Measurements from ENCODE around the gene PDE4A. TPM values are rescaled to one million over a fixed set of nuclear protein-coding genes. Genes with fewer than 3 reads are reported as not detected.

PDE4A gene
- total and polyA plus RNA-seq, 10 of the 15 experiments (the other 5 are each of a cell fraction or from before 2014, with no cell fraction given): 0.24 to 13.3 (median 4.9) TPM

GRCh38 chr19:10491472-10492047 is 71.2 kb downstream of the PDE4A start (continued):
- TF ChIP-seq ZBTB33 (IDR thresholded peaks at IDR 0.05) (no peak), NR2F1 (conservative IDR thresholded peaks at IDR 0.05) (no peak)

- no peak overlapping the region for H3K27ac ChIP-seq (ENCODE audit: control insufficient read depth, insufficient read depth)
- no peak for DNase-seq (ENCODE audit: low read depth, low spot score)
- intact Hi-C loops (cut with micrococcal nuclease; ENCODE audit: unreplicated experiment) (no loop called here), in situ Hi-C loops (cut with MboI) (no loop called here)
- H3K9ac ChIP-seq (ENCODE audit: control insufficient read depth, insufficient read depth, low read length): no peak overlapping the region
- peak overlapping the region; percentile 33; the same call in 1 of the 2 replicates for H3K4me2 ChIP-seq (ENCODE audit: control insufficient read depth, insufficient read depth)
- ChIA-PET RAD21 (ENCODE audit: unreplicated experiment) (no interaction called here), POLR2A (interaction anchor here (1.3 kb wide), 1 partner anchor 70 kb away, joined by 3 read pairs; no protein-coding TSS in a partner anchor), SMC1A (ENCODE audit: uncharacterized antibody, unreplicated experiment) (interaction anchor here (0.7 to 2.2 kb wide), 3 partner anchors 14 to 45 kb away, joined by 3 to 9 read pairs (median 3); no protein-coding TSS in a partner anchor), CTCF (interaction anchor here (1.1 to 1.5 kb wide), 3 partner anchors 14 to 84 kb away, joined by 3 to 4 read pairs (median 3); no protein-coding TSS in a partner anchor)
- peaks cover 47% of the 10 kb centered on the region for H3K79me2 ChIP-seq (ENCODE audit: control insufficient read depth, insufficient read depth, low read length)
- 81% methylated on average over 4 of the region's 4 CpGs for WGBS (ENCODE audit: insufficient coverage, insufficient replicate concordance, low lambda C conversion rate, missing lambda C conversion rate)
- H3K27me3 ChIP-seq (replicated peaks in 1 of 2; ENCODE audit: control insufficient read depth in 2 of 2, insufficient read depth in 2 of 2, low read length in 1 of 2): no peaks in the 10 kb centered on the region
- peaks cover 20% of the 10 kb centered on the region for H3K4me1 ChIP-seq (ENCODE audit: control insufficient read depth, insufficient read depth, low read length)
- no peak for FAIRE-seq
- H3K36me3 ChIP-seq (ENCODE audit: control insufficient read depth in 2 of 2, insufficient read depth in 2 of 2, low read length in 1 of 2): peaks cover 10 to 32% of the 10 kb centered on the region in 2 experiments
- no TSS peak for BruUV-seq (replicated peaks)
- no peak overlapping the region for H2AFZ ChIP-seq (ENCODE audit: control insufficient read depth, low read depth, low read length)
- ATAC-seq: no peak
- no peaks in the 10 kb centered on the region for H3K9me3 ChIP-seq (replicated peaks; ENCODE audit: control insufficient read depth, insufficient read depth, low read length)
- no peak overlapping the region for H3K4me3 ChIP-seq
- H4K20me1 ChIP-seq (ENCODE audit: control insufficient read depth, insufficient read depth): no peaks in the 10 kb centered on the region
- TF ChIP-seq SMAD1 (IDR thresholded peaks at IDR 0.05; ENCODE audit: low read depth, partially characterized antibody) (no peak), REST (IDR thresholded peaks at IDR 0.05; ENCODE audit: low read depth, low read length) (no peak), MLLT1 (IDR thresholded peaks at IDR 0.05) (no peak), FOXK2 (IDR thresholded peaks at IDR 0.05) (no peak), CHD4 (IDR thresholded peaks at IDR 0.05) (no peak), NKRF (conservative IDR thresholded peaks at IDR 0.05) (no peak), PKNOX1 (IDR thresholded peaks at IDR 0.05) (no peak)
Observed at GRCh38 chr19:10497371-10497770, 77.0 kb downstream of the PDE4A start.

Data from GM12878 (cell line).